Measurements from ENCODE around the gene NTN3. TPM values are rescaled to one million over a fixed set of nuclear protein-coding genes. Genes with fewer than 3 reads are reported as not detected.
"Not testable (repeated sequence)": the region's sequence is repeated elsewhere in the genome, so short reads cannot be mapped to it uniquely, and the experiment has no call there.

NTN3 gene
- total RNA-seq, 1 donor from 2014 or later: 0.36 TPM

DNA sequence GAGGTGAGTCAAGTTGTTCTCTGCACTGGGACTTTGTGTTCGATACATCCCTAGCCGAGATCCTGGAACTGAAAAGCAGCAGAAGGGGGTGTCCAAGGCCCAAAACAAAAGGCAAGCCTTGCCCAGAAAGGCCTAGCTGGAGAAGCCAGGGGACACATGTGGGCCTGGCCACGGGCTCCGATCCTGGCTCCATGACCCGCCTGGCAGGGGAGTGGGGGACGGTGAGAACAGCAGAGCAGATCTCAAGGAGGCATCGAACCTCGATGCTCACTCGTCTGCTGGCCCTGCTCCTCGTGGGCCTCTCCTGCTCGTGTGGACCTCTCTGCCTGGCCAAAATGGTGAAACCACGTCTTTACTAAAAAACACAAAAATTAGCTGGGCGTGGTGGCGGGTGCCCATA is 33.0 kb upstream of the NTN3 start:
- no peak for DNase-seq (ENCODE audit: low spot score)
- intact Hi-C loops (cut with DNase I): no loop called here
- no peak for ATAC-seq

DNA sequence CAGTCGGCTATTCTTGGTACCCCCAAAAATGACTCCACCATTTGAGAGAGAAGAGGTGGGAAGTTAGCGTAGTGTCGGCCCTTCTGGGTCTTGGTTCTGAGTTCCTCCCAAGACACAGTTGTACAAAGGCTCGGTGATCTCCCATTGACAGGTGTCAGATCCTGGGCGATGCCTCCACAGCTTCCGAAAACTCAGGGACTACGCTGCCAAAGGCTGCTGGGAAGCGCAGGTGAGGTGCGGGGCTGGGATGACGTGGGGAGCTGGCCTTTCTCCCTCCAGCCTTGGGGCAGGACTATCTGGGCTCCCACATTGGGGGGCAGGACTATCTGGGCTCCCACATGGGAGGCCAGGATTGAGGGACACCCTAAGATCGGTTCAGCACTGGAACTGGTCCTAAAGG is 31.5 kb upstream of the NTN3 start:
- ATAC-seq (no peak), DNase-seq (ENCODE audit: low spot score) (no peak)
- intact Hi-C loops (cut with DNase I): no loop called here

DNA sequence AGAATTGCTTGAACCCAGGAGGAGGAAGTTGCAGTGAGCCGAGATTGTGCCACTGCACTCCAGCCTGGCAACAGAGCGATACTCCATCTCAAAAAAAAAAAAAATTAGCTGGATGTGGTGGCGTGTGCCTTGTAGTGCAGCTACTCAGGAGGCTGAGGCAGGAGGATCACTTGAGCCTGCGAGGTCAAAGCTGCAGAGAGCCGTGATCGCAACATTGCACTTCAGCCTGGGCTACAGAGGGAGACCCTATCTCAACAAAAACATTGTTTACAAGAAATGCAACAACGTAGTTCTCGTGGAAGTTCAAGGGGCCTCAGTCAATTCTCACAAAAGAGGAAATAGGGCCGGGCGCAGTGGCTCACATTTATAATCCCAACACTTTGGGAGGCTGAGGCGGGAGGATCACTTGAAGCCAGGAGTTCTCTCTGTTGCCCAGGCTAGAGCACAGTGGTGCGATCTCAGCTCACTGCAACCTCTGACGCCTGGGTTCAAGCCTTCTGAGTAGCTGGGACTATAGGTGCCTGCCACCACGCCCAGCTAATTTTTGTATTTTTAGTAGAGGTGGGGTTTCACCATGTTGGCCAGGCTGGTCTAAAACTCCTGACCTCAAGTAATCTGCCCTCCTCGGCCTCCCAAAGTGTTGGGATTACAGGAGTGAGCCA is 29.8 kb upstream of the NTN3 start:
- intact Hi-C loops (cut with DNase I); DNase-seq (ENCODE audit: low spot score): not testable (repeated sequence)

DNA sequence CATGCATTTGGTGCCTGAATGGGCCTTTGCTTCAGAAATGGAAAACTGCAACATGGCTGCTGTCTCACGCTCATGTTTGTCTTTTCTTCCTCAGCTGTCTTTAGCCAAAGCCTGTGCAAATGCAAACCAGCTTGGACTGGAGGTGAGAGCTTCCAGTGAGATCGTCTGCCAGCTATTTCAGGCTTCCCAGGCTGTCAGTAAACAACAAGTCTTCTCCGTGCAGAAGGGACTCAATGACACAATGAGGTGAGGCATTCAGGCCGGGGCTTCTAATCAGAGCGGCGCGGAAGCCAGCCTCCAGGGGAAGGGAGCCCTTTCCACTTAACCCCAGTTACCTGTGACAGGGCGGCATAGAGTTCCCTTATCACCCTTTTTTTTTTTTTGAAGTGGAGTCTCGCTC is 27.5 kb upstream of the NTN3 start:
- ATAC-seq: no peak
- intact Hi-C loops (cut with DNase I): no loop called here
- DNase-seq (ENCODE audit: low spot score): no peak

More for the DNA sequence above, 29.8 kb upstream of the NTN3 start:
- not testable (repeated sequence) for ATAC-seq

GRCh38 chr16:2447920-2448583 is 23.0 kb upstream of the NTN3 start:
- intact Hi-C loops (cut with DNase I): no loop called here
- DNase-seq (ENCODE audit: low spot score) (peak; percentile 51), ATAC-seq (no peak)

DNA sequence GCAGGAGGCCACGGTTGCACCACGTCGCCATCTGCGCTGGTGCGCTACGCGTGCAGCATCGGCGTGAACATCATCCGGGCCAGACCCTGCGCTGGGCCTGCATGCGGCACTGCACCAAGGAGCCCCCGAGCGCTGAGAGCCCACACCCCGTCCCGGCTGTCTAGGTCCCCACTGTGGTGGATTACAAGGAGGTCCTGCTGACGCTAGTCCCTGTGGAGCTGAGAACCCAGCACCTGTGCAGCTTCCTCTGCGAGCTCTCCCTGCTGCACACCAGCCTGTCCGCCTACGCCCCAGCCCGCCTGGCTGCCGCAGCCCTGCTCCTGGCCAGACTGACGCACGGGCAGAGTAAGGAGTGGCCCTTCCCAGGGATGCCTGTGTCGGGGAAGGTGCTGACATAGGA is 22.0 kb upstream of the NTN3 start:
- no peak for DNase-seq (ENCODE audit: low spot score)
- ATAC-seq: no peak
- intact Hi-C loops (cut with DNase I): no loop called here

- peak; percentile 50 for DNase-seq (ENCODE audit: low spot score)
- peak; percentile 40 for ATAC-seq
- intact Hi-C loops (cut with DNase I): no loop called here
These were observed 20.6 kb upstream of the NTN3 start for GRCh38 chr16:2450535-2450934.

DNA sequence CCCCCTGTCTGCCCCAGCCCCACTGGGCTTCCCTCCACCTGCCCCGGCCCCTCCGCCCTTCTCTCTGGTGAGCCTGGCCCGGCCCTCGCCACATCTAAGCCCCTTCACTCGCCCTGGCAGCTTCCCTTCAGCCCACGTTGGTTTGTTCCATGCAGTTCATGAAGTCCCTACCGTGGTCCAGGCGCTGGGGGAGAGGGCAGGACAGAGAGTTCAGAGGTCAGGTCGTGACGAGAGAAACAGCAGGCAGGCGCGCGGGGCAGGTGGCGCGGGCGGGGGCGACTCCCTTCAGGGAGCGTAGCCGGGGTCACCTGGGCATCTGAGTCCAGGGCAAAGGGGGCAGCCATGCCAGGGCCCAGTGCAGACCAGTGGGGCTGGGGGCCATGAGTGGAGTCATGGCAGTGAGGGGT is 20.1 kb upstream of the NTN3 start:
- peak; percentile 57 for DNase-seq (ENCODE audit: low spot score)
- no peak for ATAC-seq
- intact Hi-C loops (cut with DNase I): no loop called here

DNA sequence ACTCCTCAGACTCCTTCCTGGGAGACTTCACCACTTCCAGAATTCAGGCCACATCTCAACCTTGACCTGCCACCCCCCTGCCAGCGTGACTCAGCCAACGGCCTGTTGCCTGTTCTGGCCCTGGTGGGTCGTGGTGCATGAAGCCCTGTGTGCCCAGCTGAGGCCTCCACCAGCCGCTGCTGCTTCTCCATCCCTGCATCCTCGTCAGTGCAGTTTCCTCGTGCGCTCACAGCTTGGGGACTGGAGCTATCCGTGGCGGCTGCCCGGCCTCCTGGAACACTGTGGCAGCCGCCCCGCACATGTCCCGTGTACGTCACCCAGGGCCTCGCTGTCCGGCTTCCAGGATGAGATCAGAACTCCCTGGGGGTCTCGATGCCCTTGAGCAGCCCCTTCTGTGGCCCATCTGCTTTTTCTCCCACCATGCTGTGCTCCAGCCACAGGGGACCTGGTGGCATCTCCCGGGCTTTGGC is 19.2 kb upstream of the NTN3 start:
- no peak for DNase-seq (ENCODE audit: low spot score)
- ATAC-seq: no peak
- intact Hi-C loops (cut with DNase I): no loop called here

- ATAC-seq: no peak
- DNase-seq (ENCODE audit: low spot score): no peak
- intact Hi-C loops (cut with DNase I): no loop called here
These were observed 18.4 kb upstream of the NTN3 start for GRCh38 chr16:2452650-2453049.

GRCh38 chr16:2455081-2455845 is 15.8 kb upstream of the NTN3 start:
- intact Hi-C loops (cut with DNase I): no loop called here

GRCh38 chr16:2456551-2457153 is 14.4 kb upstream of the NTN3 start:
- DNase-seq (ENCODE audit: low spot score) (no peak), ATAC-seq (no peak)
- intact Hi-C loops (cut with DNase I): no loop called here

More at GRCh38 chr16:2455081-2455845, 15.8 kb upstream of the NTN3 start:
- DNase-seq (ENCODE audit: low spot score): no peak
- ATAC-seq: no peak

DNA sequence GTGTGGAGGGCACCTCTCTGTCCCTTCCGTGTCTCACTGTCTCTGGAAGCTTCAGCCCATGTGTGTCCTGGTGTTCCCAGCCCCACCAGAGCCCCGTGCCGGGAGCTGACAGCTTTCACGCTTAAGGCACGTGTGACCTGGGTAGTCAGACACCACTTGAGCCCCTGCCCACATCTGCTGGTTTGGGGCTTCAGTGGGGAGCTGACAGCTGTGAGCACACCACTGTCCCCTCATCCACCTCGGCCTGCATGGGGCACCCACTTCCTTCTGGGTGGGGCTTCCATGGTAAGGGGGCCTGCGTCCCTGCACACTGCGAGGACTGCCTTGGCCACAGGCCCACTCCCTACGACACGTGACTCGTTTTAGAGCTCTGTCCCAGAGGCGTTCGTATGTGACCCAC is 13.8 kb upstream of the NTN3 start:
- intact Hi-C loops (cut with DNase I): no loop called here
- ATAC-seq: no peak
- DNase-seq (ENCODE audit: low spot score): no peak

GRCh38 chr16:2457946-2458345 is 13.2 kb upstream of the NTN3 start:
- intact Hi-C loops (cut with DNase I): no loop called here
- ATAC-seq (no peak), DNase-seq (ENCODE audit: low spot score) (no peak)

GRCh38 chr16:2458887-2459646 is 12.0 kb upstream of the NTN3 start:
- no peak for DNase-seq (ENCODE audit: low spot score)
- peak; percentile 19 for ATAC-seq
- intact Hi-C loops (cut with DNase I): no loop called here

DNA sequence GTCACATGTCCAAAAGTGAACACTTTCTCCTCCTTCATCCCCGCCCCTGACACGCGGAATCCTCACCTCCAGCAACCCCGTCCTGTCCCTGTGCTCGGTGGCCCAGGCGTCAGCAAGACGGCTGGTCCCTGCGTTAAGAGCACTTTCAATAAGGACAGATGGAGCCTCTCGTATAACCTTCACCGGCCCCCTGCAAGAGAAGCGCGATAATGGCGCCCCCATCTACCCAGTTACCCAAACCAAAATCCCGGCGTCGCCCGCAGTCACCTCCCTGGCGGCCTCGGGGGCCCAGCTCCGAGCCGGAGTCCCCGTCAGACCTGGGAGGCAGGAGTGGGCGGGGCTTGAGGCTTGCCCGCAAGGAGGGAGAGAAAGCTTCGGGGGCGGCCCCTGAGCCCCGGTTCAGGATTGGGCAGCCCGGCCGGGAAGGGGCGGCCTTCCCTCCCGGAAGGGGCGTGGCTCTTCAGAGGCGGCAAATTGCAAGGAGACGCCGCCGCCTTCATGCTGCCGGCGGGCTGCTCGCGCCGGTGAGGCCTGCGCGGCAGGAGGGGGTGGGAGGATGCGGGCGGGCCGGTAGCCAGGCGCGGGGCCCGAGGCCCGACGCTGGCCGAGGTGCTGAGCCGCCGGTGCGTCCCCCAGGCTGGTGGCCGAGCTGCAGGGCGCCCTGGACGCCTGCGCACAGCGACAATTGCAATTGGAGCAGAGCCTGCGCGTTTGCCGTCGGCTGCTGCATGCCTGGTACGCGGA is 11.3 kb upstream of the NTN3 start, which contains the start of gene TEDC2:
TEDC2 (plus strand) TSS at position 463 of the 744 bp plus-strand sequence; CDS start at position 499, 36 bp downstream.
- ATAC-seq: peak; percentile 98
- intact Hi-C loops (cut with DNase I): no loop called here

GRCh38 chr16:2460391-2460713 is 10.7 kb upstream of the NTN3 start:
- intact Hi-C loops (cut with DNase I): no loop called here
- DNase-seq (ENCODE audit: low spot score) (no peak), ATAC-seq (no peak)

More for the DNA sequence above, 11.3 kb upstream of the NTN3 start, which contains the start of gene TEDC2:
- DNase-seq (ENCODE audit: low spot score): peak; percentile 98

DNA sequence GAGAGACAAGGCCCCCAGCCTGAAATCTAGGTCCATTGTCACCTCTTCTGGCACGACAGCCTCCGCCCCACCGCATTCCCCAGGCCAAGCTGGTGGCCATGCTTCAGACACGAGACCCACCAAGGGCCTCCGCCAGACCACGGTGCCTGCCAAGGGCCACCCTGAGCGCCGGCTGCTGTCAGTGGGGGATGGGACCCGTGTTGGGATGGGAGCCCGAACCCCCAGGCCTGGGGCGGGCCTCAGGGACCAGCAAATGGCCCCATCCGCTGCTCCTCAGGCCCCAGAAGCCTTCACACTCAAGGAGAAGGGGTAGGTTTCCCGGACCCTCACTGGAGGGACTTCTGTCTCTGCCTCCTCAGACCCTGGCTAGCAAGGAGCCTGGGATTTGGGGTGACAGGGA is 10.2 kb upstream of the NTN3 start:
- ATAC-seq (no peak), DNase-seq (ENCODE audit: low spot score) (no peak)
- intact Hi-C loops (cut with DNase I): no loop called here

Data from sciatic nerve (tissue), 2 donors.